Neural progenitor cell (in vitro differentiated cells): ENCODE measurements around the gene SPRR3.

Source experiments
- EZH2 ChIP-seq: fragments of 200-600 bp; sonication (generic); IDR thresholded peaks from 2 replicates; pipeline ENCODE4 v1.6.1; 2017; ENCODE audit warnings: antibody characterized with exemption, mild to moderate bottlenecking, moderate library complexity
- TF ChIP-seq, protein P1 (sequence below): fragments of 200-600 bp; sonication (generic); IDR thresholded peaks from 2 replicates; pipeline ENCODE4 v1.5.1; 2017; ENCODE audit warnings: antibody characterized with exemption, mild to moderate bottlenecking

DNA sequence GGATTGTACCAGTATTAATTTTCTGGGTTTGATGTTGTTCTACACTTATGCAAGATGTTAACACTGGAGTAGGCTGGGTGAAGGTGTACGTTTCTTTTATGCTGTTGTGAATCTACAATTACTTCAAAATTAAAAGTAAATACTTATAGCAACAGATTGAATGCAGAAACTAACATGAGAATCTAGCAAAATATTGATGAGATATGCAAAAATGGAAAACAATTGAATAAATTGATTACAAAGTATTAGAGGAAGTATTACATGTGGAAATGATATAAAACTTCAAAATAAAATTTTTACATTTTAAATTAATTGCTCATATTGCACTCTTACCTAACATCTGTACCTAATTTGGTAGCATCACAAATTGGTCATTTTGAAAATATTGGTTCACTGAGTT lies 5.7 kb upstream of the SPRR3 start:
- TF ChIP-seq, protein P1, sequence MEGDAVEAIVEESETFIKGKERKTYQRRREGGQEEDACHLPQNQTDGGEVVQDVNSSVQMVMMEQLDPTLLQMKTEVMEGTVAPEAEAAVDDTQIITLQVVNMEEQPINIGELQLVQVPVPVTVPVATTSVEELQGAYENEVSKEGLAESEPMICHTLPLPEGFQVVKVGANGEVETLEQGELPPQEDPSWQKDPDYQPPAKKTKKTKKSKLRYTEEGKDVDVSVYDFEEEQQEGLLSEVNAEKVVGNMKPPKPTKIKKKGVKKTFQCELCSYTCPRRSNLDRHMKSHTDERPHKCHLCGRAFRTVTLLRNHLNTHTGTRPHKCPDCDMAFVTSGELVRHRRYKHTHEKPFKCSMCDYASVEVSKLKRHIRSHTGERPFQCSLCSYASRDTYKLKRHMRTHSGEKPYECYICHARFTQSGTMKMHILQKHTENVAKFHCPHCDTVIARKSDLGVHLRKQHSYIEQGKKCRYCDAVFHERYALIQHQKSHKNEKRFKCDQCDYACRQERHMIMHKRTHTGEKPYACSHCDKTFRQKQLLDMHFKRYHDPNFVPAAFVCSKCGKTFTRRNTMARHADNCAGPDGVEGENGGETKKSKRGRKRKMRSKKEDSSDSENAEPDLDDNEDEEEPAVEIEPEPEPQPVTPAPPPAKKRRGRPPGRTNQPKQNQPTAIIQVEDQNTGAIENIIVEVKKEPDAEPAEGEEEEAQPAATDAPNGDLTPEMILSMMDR: no peak
- no peak for TF ChIP-seq EZH2
